ENCODE measurements around the gene NUDT1.

The NUDT1 gene

GRCh38 chr7:2224934-2225333 is 17.1 kb upstream of the NUDT1 start:
- DNase-seq, result no peak

GRCh38 chr7:2225336-2225735 is 16.7 kb upstream of the NUDT1 start:
- DNase-seq, result no peak

DNA sequence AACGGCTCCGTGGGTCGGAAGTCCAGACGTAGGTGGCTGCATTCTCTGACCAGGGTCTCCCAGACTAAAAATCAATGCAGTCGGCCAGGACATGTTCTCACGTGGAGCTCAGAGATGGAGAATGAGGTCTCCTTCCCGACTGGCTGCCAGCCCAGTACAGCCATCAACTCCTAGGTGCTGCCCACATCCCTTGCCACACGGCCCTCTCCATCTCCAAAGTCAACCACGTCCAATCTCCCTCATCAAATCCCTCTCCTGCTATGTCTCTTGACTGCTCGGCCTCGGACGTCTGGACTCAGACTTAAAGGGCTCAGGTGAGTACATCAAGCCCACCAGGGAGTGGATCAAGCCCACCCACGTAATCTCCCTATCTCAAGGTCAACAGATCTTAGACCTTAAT is 16.2 kb upstream of the NUDT1 start:
- no peak for DNase-seq

DNA sequence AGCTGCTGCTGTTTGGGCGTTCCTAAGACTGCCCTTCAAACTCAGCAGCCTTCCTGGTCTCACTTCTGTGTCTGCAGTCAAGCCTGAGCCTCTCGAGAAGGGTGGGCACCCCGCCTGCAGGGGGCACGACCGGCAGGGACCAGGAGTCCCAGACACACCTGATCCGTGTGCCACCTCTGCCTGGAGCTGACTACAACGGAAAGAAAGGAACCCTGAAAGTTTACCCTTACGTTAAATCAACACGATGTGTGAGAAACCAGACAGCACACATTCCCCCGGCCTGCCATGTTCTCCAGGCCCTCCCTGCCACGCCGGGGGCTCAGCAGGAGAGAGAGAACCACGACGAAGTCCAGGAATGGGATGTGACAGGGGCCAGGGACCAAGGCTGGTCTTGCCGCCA is 14.3 kb upstream of the NUDT1 start:
- no peak for DNase-seq

DNA sequence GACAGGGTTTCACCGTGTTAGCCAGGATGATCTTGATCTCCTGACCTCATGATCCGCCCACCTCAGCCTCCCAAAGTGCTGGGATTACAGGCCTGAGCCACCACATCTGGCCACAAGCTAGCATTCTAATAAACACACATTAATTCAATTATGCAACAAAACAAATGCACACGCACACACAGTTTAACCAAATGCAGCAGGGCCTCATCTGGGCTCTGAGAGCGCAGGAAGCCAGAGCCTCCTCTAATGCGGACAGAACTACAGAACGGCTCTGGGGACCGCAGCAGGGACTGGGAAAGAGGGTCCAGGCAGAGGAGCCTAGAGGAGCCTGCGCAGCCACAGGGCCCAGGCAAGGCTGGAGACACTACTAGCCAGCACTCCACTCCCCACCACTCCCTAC is 13.1 kb upstream of the NUDT1 start:
- no peak for DNase-seq

DNA sequence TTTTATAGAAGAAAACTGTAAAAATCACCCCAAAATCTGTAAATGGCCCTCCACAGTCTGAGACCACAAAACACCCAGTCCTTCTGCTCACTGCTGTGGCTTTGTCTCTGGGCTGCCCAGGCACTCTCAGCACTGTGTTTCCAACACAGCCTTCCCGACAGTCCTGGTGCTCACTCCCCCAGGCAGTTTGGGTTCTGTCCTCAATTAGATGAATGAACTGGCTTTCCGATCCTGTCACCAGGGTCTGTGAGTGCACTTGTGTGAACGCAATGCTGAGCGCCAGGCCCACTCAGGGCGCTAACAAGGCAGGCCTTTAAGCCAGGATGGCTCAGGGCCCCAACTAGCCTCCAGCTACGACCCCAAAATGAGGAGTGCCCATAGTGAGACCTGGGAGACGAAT is 12.6 kb upstream of the NUDT1 start:
- no peak for DNase-seq

GRCh38 chr7:2230226-2230625 is 11.8 kb upstream of the NUDT1 start:
- DNase-seq, result no peak

- DNase-seq, result no peak
These were observed 11.1 kb upstream of the NUDT1 start for GRCh38 chr7:2230882-2231281.

- peak; percentile 69 for DNase-seq
These were observed 9.8 kb upstream of the NUDT1 start for GRCh38 chr7:2231992-2232765.

- peak; percentile 95 for DNase-seq
These were observed 9.1 kb upstream of the NUDT1 start, which contains the start of gene MAD1L1 for GRCh38 chr7:2232766-2233520. MAD1L1 (minus strand) TSS chr7:2232945; CDS start chr7:2230133, 2,812 bp downstream.

GRCh38 chr7:2233926-2234325 is 8.1 kb upstream of the NUDT1 start:
- no peak for DNase-seq

DNA sequence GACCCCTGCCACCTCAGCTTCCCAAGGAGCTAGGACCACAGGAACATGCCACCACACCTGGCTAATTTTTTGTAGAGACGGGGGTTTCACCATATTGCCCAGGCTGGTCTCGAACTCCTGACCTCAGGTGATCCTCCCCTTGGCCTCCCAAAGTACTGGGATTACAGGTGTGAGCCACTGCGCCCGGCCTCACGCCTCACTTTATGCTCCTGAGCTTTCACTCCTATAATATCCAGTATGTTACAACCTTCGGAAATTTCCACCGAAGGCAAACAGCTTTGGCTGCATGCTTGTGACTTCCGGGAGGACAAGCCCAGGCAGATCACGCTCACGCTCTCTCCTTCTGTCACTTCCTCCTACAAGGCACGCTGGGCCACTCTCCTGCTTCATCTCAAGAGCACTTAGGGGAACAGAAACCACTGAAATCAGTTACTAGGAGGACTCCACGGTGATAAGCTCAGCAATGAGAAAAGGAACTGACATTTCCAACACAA is 4.9 kb upstream of the NUDT1 start:
- no peak for DNase-seq

DNA sequence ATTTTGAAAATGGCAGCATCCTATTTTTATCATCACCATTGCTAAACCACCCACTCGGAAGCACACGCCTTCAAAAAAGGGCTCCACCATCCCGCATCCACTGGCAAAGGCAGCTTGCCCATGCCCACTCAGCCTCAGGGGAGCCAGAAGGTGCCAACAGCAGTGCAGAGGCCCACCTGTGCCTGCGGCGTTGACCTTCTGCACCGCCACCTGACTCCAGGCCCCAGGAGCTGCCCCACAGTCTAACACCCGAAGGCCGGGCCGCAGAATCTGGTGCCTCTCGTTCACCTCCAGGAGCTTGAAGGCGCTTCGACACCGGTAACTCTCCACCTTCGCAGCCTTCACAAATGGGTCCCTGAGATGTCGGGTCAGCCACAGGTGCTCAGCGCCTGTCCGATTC is 2.8 kb upstream of the NUDT1 start:
- DNase-seq, result no peak

DNA sequence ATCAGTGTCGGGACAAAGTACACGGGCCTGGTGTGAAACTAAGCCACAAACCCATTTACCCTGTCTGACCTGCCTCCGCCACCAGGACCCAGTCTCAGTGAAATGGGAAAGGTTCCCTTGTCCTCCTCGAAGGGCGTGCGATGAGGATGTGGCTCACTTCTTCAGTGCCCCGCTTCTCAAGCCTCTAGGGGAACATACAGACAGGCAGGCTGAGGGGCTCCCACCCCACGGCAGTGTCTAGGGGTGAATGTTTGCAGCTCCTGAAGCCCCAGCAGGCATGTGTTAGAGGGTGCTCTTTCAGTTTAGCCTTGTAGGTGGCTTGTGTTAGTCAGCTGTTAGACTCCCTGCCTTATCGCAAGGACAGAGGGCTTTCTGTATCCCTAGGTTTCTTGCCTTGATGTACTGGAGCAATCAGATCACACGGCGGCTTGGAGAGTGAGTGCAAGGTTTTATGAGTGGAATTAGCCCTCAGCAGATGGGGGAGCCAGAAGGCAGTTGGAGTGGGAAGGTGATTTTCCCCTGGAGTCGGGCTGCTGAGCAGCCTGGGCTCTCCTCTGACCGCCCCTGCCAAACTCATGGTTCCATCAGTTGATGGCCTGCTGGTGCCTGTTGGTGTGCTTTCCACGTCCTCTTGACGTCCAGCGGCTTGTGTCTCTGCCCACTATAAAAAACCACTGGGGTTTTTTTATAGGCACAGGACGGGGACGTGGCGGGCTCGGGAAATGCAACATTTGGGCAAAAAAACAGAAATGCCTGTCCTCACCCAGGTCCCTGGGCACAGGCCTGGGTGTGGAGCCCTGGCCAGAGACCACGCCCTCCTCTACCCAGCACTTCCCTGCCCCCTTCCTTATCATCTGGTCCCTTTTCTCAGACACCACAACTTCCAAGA is 759 bp downstream of the NUDT1 start:
- DNase-seq, result peak; percentile 66

GRCh38 chr7:2243458-2243857 is 1.4 kb downstream of the NUDT1 start:
- no peak for DNase-seq

DNA sequence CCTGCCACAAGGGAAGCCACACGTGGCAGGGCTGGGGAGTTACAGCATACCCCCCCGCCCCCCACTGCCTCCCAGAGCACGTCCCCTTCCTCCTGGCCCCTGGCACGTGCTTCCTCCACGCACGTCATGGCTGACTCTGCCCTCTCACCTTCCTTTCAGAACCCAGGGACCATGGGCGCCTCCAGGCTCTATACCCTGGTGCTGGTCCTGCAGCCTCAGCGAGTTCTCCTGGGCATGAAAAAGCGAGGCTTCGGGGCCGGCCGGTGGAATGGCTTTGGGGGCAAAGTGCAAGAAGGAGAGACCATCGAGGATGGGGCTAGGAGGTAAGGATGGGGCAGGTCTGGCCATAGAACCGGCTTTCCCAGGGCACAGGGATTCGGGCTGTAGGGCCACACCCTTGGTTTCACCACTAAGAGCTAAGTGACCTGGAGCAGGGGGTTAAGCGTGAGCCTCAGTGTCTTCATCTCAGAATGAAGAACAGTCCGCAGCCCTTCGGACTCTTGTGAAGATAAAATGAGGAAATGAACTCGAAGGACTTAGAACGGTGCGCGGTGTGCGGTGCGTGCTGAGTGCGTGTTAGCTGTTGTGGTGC is 2.5 kb downstream of the NUDT1 start:
- no peak for DNase-seq

GRCh38 chr7:2245883-2246675 is 4.1 kb downstream of the NUDT1 start:
- DNase-seq, result no peak

DNA sequence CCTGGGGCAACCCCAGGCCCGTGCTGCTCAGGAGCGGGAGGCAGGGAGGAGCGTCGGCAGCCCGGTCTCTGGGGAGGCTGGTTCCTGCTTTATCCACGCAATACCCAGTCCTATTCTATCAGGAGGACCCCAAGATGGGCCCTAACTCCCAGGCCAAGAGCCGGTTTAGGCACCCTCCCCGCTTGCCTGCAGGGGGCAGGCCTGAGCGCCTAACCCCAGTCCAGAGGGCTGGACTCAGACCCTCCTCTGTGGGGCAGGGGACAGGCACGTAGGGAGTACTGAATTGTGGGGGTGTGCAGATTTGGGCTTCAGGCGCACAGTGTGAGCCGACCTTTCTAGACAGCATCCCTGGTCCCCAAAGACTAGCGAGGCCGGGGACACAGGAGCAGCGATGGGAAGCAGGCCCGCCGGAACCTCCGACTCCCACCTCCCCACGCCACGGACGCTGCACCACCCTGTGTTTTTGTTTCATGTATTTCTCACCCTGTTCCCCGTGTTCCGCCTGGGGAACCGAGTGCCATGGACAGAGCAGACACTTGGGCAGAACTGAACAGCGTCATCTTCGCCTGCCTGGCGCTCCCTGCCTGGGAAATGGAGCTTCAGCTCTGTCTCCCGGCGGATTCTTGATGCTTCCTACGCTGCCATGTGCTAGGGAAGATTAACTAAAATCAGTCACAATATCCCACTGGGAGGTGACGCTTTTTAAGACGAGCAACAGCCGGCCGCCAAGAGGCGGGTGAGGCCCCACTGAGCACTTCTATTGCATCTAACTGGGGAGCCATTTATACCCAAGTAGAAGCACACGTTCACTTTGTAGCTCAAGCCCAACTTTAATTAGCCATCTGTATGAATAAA is 5.3 kb downstream of the NUDT1 start:
- DNase-seq, result no peak

DNA sequence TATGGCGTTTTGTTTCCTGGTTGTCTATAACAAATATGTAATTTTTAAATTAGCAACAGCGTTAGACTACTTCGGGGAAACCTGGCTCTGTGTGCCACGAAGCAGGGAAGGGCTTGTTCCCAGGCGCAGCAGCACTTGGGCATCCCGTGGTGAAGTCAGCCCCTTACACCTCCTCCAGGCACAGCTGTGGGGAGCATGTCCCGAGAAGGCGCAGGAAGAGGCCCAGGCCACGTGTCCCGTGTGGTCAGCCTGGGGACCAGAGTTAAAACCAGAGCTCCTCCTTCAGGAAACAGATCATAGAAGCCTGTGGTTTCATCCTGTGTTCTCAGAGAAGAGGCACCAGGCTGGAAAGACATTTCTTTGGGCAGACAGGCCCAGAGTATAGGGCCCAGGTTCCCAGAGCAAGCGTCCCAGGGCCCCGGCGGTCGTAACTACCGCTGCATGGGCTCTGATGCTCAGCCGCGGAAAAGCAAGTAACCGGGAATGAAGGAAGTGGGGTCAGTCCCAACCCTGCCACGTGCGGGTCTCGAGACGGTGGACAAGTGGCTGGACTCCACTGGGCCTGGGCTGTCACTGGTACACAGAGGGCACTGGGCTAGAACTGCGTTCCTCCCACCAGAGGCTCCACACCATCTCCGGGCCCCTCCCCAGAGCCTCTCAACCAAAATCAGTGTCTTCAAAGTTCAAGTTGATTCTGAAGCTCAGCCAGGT is 7.1 kb downstream of the NUDT1 start:
- DNase-seq, result no peak

- no peak for DNase-seq
These were observed 7.8 kb downstream of the NUDT1 start for GRCh38 chr7:2249744-2250323.
